Uterus (tissue), 2 donors: ENCODE data around the gene RC3H1.

ENCODE experiments used
- POLR2A ChIP-seq, 2 donors: fragments of 450-650 bp; IDR thresholded peaks; one replicate each; pipeline ENCODE4 v1.6.1; 2016; ENCODE audit warnings: antibody characterized with exemption in 2 of 2, mild to moderate bottlenecking in 1 of 2, moderate library complexity in 1 of 2
- TF ChIP-seq, protein P1 (sequence below), 4 experiments: fragments of 200-600 bp in 2 of 4; fragments of 450-650 bp in 2 of 4; sonication (generic) in 2 of 4; IDR thresholded peaks; one replicate each; pipeline ENCODE4 v1.5.1; 2016 to 2019; ENCODE audit warnings: antibody characterized with exemption in 4 of 4, mild to moderate bottlenecking in 2 of 4, moderate library complexity in 1 of 4

GRCh38 chr1:173934440-173934839, 87.7 kb downstream of the RC3H1 start:
- TF ChIP-seq, protein P1, sequence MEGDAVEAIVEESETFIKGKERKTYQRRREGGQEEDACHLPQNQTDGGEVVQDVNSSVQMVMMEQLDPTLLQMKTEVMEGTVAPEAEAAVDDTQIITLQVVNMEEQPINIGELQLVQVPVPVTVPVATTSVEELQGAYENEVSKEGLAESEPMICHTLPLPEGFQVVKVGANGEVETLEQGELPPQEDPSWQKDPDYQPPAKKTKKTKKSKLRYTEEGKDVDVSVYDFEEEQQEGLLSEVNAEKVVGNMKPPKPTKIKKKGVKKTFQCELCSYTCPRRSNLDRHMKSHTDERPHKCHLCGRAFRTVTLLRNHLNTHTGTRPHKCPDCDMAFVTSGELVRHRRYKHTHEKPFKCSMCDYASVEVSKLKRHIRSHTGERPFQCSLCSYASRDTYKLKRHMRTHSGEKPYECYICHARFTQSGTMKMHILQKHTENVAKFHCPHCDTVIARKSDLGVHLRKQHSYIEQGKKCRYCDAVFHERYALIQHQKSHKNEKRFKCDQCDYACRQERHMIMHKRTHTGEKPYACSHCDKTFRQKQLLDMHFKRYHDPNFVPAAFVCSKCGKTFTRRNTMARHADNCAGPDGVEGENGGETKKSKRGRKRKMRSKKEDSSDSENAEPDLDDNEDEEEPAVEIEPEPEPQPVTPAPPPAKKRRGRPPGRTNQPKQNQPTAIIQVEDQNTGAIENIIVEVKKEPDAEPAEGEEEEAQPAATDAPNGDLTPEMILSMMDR (IDR thresholded peaks at IDR 0.05), result no peak
- TF ChIP-seq POLR2A (IDR thresholded peaks at IDR 0.05), result no peak
